Activated naive CD4-positive, alpha-beta T cell treated with anti-CD3 and anti-CD28 coated beads, Interleukin-2, amount 50 U/mL, for 72 hours (primary cell): ENCODE measurements around the gene ALS2. TPM values are rescaled to one million over a fixed set of nuclear protein-coding genes. Genes with fewer than 3 reads are reported as not detected.
"Not testable (repeated sequence)": the region's sequence is repeated elsewhere in the genome, so short reads cannot be mapped to it uniquely, and the experiment has no call there.

ENCODE experiments used
- ATAC-seq, 2 donors: fragments of 150-1000 bp; cut with Tn5 transposase; 2 replicates each; pipeline ENCODE4 v1.10.0; 2021; ENCODE audit warnings: mild to moderate bottlenecking in 2 of 2, moderate library complexity in 2 of 2
- DNase-seq, 2 donors: peaks; one replicate each; pipeline ENCODE4 v3.0.0; 2021 to 2022; ENCODE audit warnings: low spot score in 2 of 2
- H3K27ac Mint-ChIP-seq, 2 donors: one replicate each; pipeline ENCODE4 v1.8.0; 2022; ENCODE audit warnings: mild to moderate bottlenecking in 2 of 2, mixed read lengths in 2 of 2
- H3K36me3 Mint-ChIP-seq, 2 donors: one replicate each; pipeline ENCODE4 v1.8.0; 2022; ENCODE audit warnings: mixed read lengths in 2 of 2
- H3K9me3 Mint-ChIP-seq, 2 donors: one replicate each; pipeline ENCODE4 v1.8.0; 2022; ENCODE audit warnings: mixed read lengths in 2 of 2
- total RNA-seq, 2 donors: library from RNA; stranded (reverse); gene quantifications; one replicate each; pipeline ENCODE4 v1.2.3, GENCODE V29; 2022

The ALS2 gene
- total RNA-seq, 2 donors from 2014 or later, result 12.1 to 12.7 TPM

DNA sequence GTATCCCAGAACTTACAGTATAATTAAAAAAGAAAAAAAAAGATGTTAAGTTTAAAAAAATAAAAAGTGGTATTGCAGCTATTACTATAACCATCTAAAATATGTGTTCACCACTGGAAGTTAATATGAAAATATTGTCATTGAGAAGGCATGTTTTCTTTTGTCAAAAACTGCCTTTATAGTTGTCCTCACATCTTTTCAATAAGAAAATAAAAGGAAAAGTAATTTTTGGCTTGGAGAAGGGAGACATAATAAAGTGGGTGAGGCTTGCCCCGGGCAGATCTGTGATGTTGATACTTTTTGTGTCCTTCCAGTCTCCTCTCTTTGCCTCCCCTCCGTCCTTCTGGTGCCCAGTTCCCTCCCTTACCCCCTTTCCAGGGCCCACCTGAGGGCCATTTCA is 107.2 kb downstream of the ALS2 start:
- Mint-ChIP-seq H3K36me3 (no peaks in the 10 kb centered on the region), H3K27ac (no peak overlapping the region), H3K9me3 (peaks cover 0 to 4% of the 10 kb centered on the region in 2 donors)
- ATAC-seq (no peak), DNase-seq (no peak)

DNA sequence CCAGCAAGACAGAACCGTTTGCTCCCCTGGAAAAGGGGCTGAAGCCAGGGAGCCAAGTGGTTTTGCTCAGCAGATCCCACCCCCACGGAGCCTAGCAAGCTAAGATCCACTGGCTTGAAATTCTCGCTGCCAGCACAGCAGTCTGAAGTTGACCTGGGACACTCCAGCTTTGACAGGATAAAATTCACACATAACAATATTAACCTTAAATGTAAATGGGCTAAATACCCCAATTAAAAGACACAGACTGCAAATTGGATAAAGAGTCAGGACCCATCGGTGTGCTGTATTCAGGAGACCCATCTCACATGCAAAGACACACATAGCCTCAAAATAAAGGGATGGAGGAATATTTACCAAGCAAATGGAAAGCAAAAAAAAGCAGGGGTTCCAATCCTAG is 109.5 kb downstream of the ALS2 start:
- DNase-seq, H3K36me3 Mint-ChIP-seq, H3K9me3 Mint-ChIP-seq, ATAC-seq, H3K27ac Mint-ChIP-seq: not testable (repeated sequence)

DNA sequence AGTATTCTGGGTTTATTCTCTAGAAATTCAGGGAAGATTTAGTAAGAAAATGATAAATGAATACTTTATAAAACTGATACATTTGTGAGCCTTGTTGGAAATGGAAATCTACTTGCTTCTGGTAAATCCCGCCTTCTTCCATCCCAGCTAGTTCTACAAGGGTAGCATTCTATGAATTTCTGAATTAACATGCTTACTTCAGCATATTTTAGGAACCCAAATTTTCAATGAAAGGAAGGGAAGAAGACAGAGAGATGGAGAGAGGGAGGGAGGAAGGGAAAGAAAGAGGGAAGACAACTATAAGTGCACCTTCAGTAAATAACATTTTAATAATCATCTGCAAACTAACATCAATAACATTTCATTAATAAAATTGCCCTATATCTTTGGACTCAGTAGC is 110.9 kb downstream of the ALS2 start:
- H3K36me3 Mint-ChIP-seq, result no peaks in the 10 kb centered on the region
- DNase-seq (no peak), ATAC-seq (no peak)
- no peak overlapping the region for H3K27ac Mint-ChIP-seq
- H3K9me3 Mint-ChIP-seq, result peaks cover 0 to 4% of the 10 kb centered on the region in 2 donors

DNA sequence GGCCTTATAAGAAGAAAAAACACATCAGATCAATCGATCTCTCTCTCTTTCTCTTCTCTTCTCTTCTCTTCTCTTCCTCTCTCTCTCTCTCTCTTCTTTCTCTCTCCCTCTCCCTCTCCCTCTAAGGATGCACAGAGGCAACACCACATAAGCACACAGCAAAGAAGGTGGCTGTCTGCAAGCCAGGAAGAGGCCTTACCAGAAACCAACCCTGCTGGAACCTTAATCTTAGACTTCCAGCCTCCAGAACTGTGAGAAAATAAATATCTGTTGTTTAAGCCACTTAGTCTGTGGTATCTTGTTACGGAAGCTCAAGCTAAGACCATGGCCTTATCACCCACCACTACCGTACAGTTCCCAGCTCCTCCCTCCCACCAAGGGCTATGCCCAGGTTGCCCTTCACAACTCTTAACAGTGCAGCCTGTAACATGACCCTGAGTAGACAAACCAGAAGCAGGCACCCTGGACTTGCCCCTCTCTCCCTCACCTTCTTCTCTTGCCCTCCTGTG is 112.3 kb downstream of the ALS2 start:
- ATAC-seq (no peak), DNase-seq (no peak)
- H3K27ac Mint-ChIP-seq, result peak overlapping the region in 1 of 2 donors; percentile 5
- peaks cover 0 to 4% of the 10 kb centered on the region in 2 donors for H3K9me3 Mint-ChIP-seq
- H3K36me3 Mint-ChIP-seq, result no peaks in the 10 kb centered on the region

DNA sequence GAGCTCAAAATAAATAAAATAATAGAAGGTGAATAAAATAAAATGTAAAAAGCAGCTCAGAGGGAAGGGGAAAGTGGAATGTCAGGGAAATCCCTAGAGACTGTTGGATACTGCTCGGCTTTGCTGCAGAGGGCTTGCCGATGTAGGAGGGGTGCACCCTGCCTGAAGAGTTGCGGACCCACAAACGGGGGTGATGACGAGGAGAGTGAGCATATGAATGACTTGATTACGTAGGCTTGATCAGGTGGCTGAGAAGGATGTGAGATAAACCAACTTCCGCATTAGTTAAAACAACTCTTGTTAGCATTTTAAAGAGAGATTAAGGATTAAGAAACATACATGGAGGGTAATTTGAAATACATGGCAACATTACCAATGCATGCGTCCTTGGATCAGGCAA is 116.4 kb downstream of the ALS2 start:
- Mint-ChIP-seq H3K36me3 (no peaks in the 10 kb centered on the region), H3K9me3 (no peaks in the 10 kb centered on the region), H3K27ac (no peak overlapping the region)
- DNase-seq (no peak), ATAC-seq (no peak)

DNA sequence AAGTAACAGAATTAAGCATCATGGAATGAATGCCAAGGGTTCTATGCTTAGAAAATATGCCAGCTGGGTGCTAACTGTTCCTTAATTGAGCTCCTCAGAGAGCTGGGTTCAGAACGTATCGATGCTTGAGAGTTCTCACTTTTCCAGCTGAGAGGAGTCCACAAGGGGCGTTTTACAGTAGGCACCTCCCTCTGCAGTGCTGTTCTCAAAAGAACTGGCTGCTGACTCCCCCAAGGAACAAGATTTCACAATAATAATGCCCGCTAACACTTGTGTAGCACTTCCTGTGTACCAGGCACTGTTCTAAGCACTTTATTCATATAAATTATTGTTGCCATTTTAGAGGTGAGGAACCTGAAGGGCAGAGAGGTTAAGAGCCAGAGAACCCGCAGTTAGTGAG is 119.4 kb downstream of the ALS2 start:
- H3K27ac Mint-ChIP-seq, result no peak overlapping the region
- no peak for ATAC-seq

DNA sequence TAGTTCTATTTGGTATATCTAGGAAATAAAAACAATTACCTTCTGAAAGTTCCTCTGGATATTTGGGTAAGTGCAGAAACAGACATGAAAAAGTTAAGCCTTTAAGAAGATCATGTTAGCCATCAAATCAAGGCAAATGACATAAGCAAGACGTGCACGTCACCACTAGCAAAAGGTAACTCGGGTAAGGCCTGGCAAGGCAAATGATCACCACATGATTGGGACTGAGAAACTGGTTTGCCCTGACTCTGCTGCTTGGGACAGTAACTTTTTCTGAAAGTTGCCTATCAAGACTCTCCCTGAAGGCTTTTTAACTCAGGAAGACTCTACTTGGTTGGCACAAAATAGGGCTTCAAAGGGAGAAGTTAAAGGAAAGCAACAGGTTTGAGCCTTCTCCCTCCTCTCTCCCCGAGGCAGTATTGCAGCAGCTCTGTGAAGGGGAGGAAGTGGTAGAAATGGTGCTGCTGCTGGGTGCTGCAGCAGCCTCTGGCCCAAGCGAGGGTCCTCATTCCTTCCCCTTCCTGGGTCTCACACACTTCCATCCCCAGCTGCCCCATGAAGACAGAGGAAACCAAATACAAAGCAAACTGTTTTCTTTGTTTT is 120.3 kb downstream of the ALS2 start:
- ATAC-seq, result no peak
- H3K9me3 Mint-ChIP-seq, result no peaks in the 10 kb centered on the region
- no peak overlapping the region for H3K27ac Mint-ChIP-seq
- H3K36me3 Mint-ChIP-seq, result no peaks in the 10 kb centered on the region
- DNase-seq, result no peak

More for the DNA sequence above, 119.4 kb downstream of the ALS2 start:
- DNase-seq, result no peak
- Mint-ChIP-seq H3K36me3 (no peaks in the 10 kb centered on the region), H3K9me3 (no peaks in the 10 kb centered on the region)

DNA sequence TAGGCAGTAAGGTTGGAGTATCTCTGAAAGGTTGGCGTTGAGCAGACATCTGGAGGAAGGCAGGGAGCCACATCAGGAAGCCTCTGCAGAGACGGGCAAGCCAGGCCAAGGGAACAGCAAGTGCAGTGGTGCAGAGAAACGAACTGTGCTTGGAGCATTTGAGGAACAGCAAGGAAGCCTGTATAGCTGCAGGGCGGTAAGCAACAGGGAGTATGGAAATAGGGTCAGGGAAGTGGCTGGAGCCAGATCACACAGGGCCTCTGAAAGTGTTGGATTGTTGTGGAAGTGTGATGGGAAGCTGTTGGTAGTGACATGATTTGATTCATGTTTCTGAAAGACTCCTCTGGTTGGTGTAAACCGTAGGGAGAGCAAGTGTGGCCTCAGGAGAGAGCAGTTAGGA is 124.0 kb downstream of the ALS2 start:
- no peaks in the 10 kb centered on the region for H3K9me3 Mint-ChIP-seq
- ATAC-seq (no peak), DNase-seq (no peak)
- H3K27ac Mint-ChIP-seq, result no peak overlapping the region
- no peaks in the 10 kb centered on the region for H3K36me3 Mint-ChIP-seq

DNA sequence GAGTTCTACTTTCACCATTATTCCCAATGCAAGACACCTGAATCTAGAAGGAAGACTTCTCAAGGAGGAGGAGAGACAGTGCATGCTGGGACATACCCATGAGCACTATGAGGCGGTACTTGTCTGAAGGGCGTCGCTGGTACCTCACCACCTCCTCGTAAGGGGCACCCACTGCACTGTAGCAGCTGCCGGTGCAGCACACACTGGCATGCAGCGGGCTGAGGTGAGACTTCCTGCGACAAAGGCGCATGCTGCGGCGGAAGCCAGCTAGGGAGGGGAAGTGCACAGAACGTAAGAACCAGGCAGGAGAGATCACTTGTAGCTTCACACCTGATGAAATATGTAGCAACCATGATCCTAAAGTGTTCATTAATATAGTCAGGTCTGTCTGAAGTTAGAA is 124.6 kb downstream of the ALS2 start:
- no peak for ATAC-seq
- Mint-ChIP-seq H3K27ac (no peak overlapping the region), H3K9me3 (no peaks in the 10 kb centered on the region), H3K36me3 (no peaks in the 10 kb centered on the region)
- DNase-seq, result no peak

DNA sequence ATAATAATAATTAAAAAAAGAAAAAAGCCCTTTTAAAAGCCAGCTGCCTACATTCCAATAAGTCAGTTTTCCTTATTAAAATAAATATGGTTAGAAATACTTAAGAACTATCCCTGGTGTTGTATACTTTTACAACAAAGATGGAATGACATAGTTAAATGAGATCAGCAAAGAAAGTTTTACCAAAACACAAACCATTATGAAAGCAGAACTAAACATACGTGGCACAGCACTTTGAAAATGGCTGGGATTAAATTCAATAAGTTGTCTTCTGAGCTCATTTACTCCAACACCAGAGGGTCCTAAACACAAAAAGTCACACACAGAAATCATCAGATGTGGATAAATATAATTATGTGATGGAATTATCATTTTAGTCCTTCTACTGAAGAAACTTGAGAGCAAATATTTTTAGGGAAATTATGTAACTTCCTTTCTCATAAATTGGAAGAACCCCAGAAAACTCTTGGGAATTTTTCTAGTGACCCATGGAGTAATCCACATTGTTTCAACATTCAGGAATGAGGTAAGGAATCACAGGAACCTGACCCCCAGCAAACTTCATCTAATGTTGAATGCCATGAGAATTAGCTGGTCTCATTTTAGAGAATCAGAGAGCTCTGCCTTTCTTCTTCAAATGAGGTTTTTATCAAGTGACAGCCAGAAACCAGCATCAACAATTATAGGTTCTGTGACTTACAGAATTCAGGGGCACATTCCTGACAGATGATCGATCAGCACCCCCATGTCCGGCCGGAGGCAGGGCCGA is 125.9 kb downstream of the ALS2 start:
- ATAC-seq, result no peak
- Mint-ChIP-seq H3K27ac (no peak overlapping the region), H3K36me3 (no peaks in the 10 kb centered on the region), H3K9me3 (no peaks in the 10 kb centered on the region)
- DNase-seq, result no peak

DNA sequence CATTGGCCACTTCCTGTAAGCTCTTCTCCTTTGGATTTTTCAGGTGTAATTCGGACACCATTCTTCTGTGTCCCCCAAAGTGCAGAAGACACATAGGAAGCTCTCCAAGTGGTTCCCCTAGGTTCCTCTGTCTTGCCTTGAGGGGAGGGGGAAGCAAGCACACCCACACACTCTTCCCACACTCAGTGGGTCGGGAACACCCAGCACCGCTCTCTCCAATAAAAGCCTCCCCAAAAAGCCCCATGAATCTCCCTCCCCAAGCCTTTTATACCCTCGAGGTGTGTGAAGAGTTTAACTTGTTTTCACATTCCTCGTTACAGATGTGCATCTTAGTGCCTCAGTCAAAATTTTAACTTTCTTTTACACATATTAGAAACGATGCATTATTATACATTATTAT is 127.5 kb downstream of the ALS2 start:
- no peak for ATAC-seq
- Mint-ChIP-seq H3K27ac (no peak overlapping the region), H3K36me3 (no peaks in the 10 kb centered on the region)

More for the DNA sequence above, 127.5 kb downstream of the ALS2 start:
- no peaks in the 10 kb centered on the region for H3K9me3 Mint-ChIP-seq
- DNase-seq, result no peak

Other genes with a start within 250 kb of the ALS2 start
- 10 to 100 TPM; 12.6 to 24.5 TPM for gene TMEM237, start 137.4 kb downstream of the ALS2 start, total RNA-seq
- gene MPP4, start 82.3 kb downstream of the ALS2 start, total RNA-seq, result not detected
- gene CDK15, start 25.6 kb upstream of the ALS2 start, total RNA-seq, result not detected